Fibroblast of peridontal ligament (primary cell): ENCODE measurements around the gene ADK.
"Not testable (repeated sequence)": the region's sequence is repeated elsewhere in the genome, so short reads cannot be mapped to it uniquely, and the experiment has no call there.

ENCODE experiments used
- DNase-seq: peaks from one replicate; pipeline ENCODE4 v3.0.0-alpha.2; 2010; ENCODE audit errors: extremely low read depth

ADK gene

GRCh38 chr10:74419958-74420375, 268.9 kb downstream of the ADK start:
- peak; percentile 41 for DNase-seq

- DNase-seq, result no peak
Observed at GRCh38 chr10:74424565-74424964, 273.5 kb downstream of the ADK start.

- no peak for DNase-seq
Observed at GRCh38 chr10:74425456-74426001, 274.5 kb downstream of the ADK start.

GRCh38 chr10:74431816-74432215, 280.8 kb downstream of the ADK start:
- DNase-seq, result no peak

- DNase-seq, result peak; percentile 66
Observed at GRCh38 chr10:74432841-74433594, 282.0 kb downstream of the ADK start.

GRCh38 chr10:74433595-74433956, 282.6 kb downstream of the ADK start:
- no peak for DNase-seq

- DNase-seq, result peak; percentile 31
Observed at GRCh38 chr10:74433993-74434392, 283.0 kb downstream of the ADK start.

- no peak for DNase-seq
Observed at GRCh38 chr10:74434547-74434946, 283.5 kb downstream of the ADK start.

- no peak for DNase-seq
Observed at GRCh38 chr10:74436523-74437170, 285.6 kb downstream of the ADK start.

GRCh38 chr10:74437822-74438221, 286.8 kb downstream of the ADK start:
- DNase-seq, result peak; percentile 67

GRCh38 chr10:74439213-74439612, 288.2 kb downstream of the ADK start:
- DNase-seq, result no peak

- DNase-seq, result no peak
Observed at GRCh38 chr10:74445493-74445892, 294.5 kb downstream of the ADK start.

GRCh38 chr10:74450602-74451001, 299.6 kb downstream of the ADK start:
- no peak for DNase-seq

- no peak for DNase-seq
Observed at GRCh38 chr10:74451127-74451829, 300.3 kb downstream of the ADK start.

GRCh38 chr10:74453169-74453568, 302.1 kb downstream of the ADK start:
- DNase-seq, result no peak

GRCh38 chr10:74457478-74457877, 306.5 kb downstream of the ADK start:
- not testable (repeated sequence) for DNase-seq

- DNase-seq, result peak; percentile 9
Observed at GRCh38 chr10:74460812-74461211, 309.8 kb downstream of the ADK start.

- DNase-seq, result no peak
Observed at GRCh38 chr10:74474022-74474713, 323.1 kb downstream of the ADK start.

- not testable (repeated sequence) for DNase-seq
Observed at GRCh38 chr10:74476162-74476706, 325.2 kb downstream of the ADK start.

GRCh38 chr10:74480778-74481177, 329.8 kb downstream of the ADK start:
- no peak for DNase-seq

GRCh38 chr10:74483356-74483755, 332.3 kb downstream of the ADK start:
- DNase-seq, result no peak

GRCh38 chr10:74485283-74485682, 334.3 kb downstream of the ADK start:
- no peak for DNase-seq
